HL-60 (cell line): ENCODE data around the gene KARS1.

Source experiments
- DNase-seq, 2 experiments: peaks; one replicate each; pipeline ENCODE4 v3.0.0-alpha.2; 2010 to 2020; ENCODE audit warnings: low read depth in 1 of 2, low spot score in 1 of 2
- H3K27ac ChIP-seq: fragments of 250-450 bp; sonication (Bioruptor Pico); replicated peaks from 2 replicates; pipeline ENCODE4 v1.5.1; 2020; ENCODE audit warnings: mild to moderate bottlenecking, moderate library complexity
- H3K27me3 ChIP-seq: fragments of 250-450 bp; sonication (Bioruptor Pico); 2 replicates; pipeline ENCODE4 v1.5.1; 2021; ENCODE audit warnings: mild to moderate bottlenecking, moderate library complexity; ENCODE audit not compliant: insufficient read depth, poor library complexity, severe bottlenecking
- H3K4me3 ChIP-seq: replicated peaks from 2 replicates; pipeline ENCODE4 v1.5.1; 2011; ENCODE audit warnings: mild to moderate bottlenecking, control low read depth, low read length; ENCODE audit not compliant: insufficient read depth
- GABPA ChIP-seq: IDR thresholded peaks from 2 replicates; pipeline ENCODE4 v1.6.1; 2012; ENCODE audit warnings: low read depth
- POLR2AphosphoS5 ChIP-seq: IDR thresholded peaks from 2 replicates; pipeline ENCODE4 v1.6.1; 2012; ENCODE audit warnings: low read depth
- REST ChIP-seq: IDR thresholded peaks from 2 replicates; pipeline ENCODE4 v1.6.1; 2012; ENCODE audit warnings: low read depth; ENCODE audit not compliant: insufficient replicate concordance
- SPI1 ChIP-seq: IDR thresholded peaks from 2 replicates; pipeline ENCODE4 v1.6.1; 2012; ENCODE audit warnings: low read depth, mild to moderate bottlenecking, borderline replicate concordance
- TF ChIP-seq, protein P1 (sequence below): IDR thresholded peaks from one replicate; pipeline ENCODE4 v1.5.1; 2011; ENCODE audit warnings: low read length, control low read depth, inconsistent platforms; ENCODE audit not compliant: insufficient read depth

KARS1 gene

DNA sequence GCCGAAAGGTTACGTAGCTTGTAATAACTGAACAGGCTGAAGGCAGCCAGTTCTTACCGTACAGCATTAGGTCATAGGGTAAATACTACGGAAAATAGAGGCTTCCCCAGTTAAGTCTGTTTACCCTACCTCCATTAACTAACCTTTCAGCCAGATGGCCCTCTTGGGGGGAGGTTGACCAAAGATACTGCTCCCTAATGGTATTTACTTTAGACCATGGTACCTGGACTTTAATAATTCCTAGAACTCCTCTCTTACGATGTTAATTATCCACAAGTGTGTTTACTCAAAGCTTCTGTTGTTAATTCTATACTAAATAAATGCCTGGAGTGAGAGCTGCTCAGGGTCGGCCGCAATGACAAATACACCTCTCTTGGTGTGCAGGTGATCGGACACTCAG lies 14.6 kb downstream of the KARS1 start:
- no peak overlapping the region for H3K4me3 ChIP-seq
- no peak for DNase-seq
- TF ChIP-seq SPI1 (no peak), GABPA (no peak), POLR2AphosphoS5 (no peak), REST (no peak)
- TF ChIP-seq, protein P1, sequence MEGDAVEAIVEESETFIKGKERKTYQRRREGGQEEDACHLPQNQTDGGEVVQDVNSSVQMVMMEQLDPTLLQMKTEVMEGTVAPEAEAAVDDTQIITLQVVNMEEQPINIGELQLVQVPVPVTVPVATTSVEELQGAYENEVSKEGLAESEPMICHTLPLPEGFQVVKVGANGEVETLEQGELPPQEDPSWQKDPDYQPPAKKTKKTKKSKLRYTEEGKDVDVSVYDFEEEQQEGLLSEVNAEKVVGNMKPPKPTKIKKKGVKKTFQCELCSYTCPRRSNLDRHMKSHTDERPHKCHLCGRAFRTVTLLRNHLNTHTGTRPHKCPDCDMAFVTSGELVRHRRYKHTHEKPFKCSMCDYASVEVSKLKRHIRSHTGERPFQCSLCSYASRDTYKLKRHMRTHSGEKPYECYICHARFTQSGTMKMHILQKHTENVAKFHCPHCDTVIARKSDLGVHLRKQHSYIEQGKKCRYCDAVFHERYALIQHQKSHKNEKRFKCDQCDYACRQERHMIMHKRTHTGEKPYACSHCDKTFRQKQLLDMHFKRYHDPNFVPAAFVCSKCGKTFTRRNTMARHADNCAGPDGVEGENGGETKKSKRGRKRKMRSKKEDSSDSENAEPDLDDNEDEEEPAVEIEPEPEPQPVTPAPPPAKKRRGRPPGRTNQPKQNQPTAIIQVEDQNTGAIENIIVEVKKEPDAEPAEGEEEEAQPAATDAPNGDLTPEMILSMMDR, result no peak
- H3K27me3 ChIP-seq, result no peaks in the 10 kb centered on the region
- no peak overlapping the region for H3K27ac ChIP-seq

GRCh38 chr16:75630052-75630451 lies 17.4 kb downstream of the KARS1 start:
- Histone ChIP-seq H3K4me3 (no peak overlapping the region), H3K27me3 (no peaks in the 10 kb centered on the region)
- TF ChIP-seq REST, result no peak

GRCh38 chr16:75629132-75629531 lies 18.3 kb downstream of the KARS1 start:
- Histone ChIP-seq H3K27ac (no peak overlapping the region; the same call in 1 of the 2 replicates), H3K4me3 (no peak overlapping the region), H3K27me3 (no peaks in the 10 kb centered on the region)
- no peak for DNase-seq
- no peak for TF ChIP-seq GABPA
- TF ChIP-seq, protein P1, result no peak
- TF ChIP-seq REST, result no peak
- no peak for TF ChIP-seq POLR2AphosphoS5
- no peak for TF ChIP-seq SPI1

More at GRCh38 chr16:75630052-75630451, 17.4 kb downstream of the KARS1 start:
- H3K27ac ChIP-seq, result no peak overlapping the region
- no peak for DNase-seq

DNA sequence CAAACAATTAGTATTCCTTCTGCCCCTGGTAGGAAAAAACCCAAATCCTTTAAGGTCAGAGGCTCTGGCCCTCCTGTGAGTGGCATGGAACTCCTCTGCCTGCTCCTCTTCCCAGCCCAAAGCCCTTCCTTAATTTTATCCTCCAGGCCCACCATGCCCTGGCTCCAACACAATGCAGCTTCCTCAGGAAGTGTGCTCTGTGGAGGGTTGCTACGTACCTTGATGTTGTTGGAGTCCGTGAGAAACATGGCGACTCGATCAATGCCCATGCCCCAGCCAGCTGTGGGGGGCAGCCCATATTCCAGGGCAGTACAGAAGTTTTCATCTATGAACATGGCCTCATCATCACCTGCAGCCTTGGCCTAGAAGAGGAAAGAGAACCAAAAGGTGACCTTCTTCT lies 19.1 kb downstream of the KARS1 start:
- Histone ChIP-seq H3K27me3 (no peaks in the 10 kb centered on the region), H3K4me3 (no peak overlapping the region), H3K27ac (peak overlapping the region; percentile 39; the same call in 1 of the 2 replicates)
- no peak for DNase-seq
- TF ChIP-seq REST (no peak), GABPA (no peak), SPI1 (no peak), POLR2AphosphoS5 (no peak)
- TF ChIP-seq, protein P1, result no peak
